Activated CD4-positive, alpha-beta T cell treated with anti-CD3 and anti-CD28 coated beads, Interleukin-2, Interleukin-6, amounts not matched to agents 100 ng/mL and 50 ng/mL, durations not matched to agents 16 hours and 8 hours (primary cell): Measurements from ENCODE around the gene SRCAP.
A peak's percentile ranks its signal among the peaks of the same experiment; 100 is the strongest.

Source experiments
- DNase-seq: peaks from one replicate; pipeline ENCODE4 v3.0.0-alpha.2; 2020

The SRCAP gene

GRCh38 chr16:30760001-30760559, 61.1 kb downstream of the SRCAP start:
- no peak for DNase-seq

- DNase-seq = no peak
Observed at GRCh38 chr16:30760577-30761426, 61.8 kb downstream of the SRCAP start.

GRCh38 chr16:30761427-30761927, 62.5 kb downstream of the SRCAP start:
- DNase-seq = peak; percentile 45

GRCh38 chr16:30761928-30762902, 63.2 kb downstream of the SRCAP start, which contains the start of the genes CFAP119 and RNF40:
CFAP119 (minus strand) TSS chr16:30762062; CDS start chr16:30761748, 314 bp downstream.
RNF40 (plus strand) TSS chr16:30762322; CDS start chr16:30762546, 224 bp downstream.
- DNase-seq = peak; percentile 97

GRCh38 chr16:30762991-30763725, 64.2 kb downstream of the SRCAP start:
- no peak for DNase-seq

DNA sequence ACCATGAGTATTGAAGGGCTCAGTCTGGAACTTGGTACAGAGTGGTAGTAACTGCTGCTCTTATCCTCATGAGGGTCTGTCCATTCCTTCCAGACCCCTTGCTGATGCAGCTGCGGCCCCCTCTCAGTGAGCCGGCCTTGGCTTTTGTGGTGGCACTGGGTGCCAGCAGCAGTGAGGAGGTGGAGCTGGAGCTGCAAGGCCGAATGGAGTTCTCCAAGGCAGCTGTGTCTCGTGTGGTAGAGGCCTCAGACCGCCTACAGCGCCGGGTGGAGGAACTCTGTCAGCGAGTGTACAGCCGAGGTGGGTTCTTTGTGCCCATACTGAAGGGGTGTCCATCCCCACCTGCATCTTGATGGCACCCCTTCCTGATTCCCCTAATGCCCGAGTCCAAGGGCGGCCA, 65.1 kb downstream of the SRCAP start:
- DNase-seq = no peak

GRCh38 chr16:30764816-30765465, 66.0 kb downstream of the SRCAP start:
- DNase-seq = no peak

GRCh38 chr16:30766206-30766932, 67.4 kb downstream of the SRCAP start:
- no peak for DNase-seq

DNA sequence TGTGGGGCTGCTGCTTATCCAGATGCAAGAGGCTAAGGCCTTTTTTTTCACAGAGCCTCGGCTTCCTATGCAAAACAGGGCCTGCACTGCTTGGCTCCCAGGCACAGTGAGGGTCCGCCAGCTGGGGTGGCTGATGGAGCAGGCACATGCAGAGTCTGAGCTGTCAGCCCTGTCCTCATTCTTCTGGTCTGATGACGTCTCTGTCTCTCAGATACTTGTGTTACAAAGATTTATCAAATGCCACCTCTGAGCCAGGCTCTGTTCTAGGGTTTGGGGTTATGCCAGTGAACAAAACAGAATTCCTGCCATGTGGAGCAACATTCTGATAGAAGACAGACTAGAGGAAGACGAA, 67.9 kb downstream of the SRCAP start:
- no peak for DNase-seq

DNA sequence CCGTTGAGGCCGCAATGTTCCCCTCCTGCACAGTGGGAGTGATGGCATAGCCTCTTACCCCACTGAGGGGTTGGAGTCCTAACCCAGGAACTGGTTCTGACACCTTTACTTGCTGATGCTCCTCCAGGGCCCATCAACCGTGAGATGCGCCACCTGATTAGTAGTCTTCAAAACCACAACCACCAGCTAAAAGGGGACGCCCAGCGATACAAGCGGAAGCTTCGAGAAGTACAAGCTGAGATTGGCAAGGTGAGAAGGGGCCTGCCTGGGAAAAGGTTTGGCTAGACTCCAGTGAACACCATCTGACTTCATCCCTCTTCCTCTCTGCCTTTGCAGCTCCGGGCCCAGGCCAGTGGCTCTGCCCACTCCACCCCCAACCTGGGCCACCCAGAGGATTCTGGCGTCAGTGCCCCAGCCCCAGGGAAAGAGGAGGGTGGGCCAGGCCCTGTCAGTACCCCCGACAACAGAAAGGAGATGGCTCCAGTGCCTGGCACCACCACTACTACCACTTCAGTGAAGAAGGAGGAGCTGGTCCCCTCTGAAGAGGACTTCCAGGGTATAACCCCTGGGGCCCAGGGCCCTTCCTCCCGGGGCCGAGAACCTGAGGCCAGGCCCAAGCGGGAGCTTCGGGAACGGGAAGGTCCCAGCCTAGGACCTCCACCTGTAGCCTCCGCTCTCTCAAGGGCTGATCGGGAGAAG, 68.9 kb downstream of the SRCAP start:
- DNase-seq = no peak

- DNase-seq = no peak
Observed at GRCh38 chr16:30768583-30769181, 69.7 kb downstream of the SRCAP start.

DNA sequence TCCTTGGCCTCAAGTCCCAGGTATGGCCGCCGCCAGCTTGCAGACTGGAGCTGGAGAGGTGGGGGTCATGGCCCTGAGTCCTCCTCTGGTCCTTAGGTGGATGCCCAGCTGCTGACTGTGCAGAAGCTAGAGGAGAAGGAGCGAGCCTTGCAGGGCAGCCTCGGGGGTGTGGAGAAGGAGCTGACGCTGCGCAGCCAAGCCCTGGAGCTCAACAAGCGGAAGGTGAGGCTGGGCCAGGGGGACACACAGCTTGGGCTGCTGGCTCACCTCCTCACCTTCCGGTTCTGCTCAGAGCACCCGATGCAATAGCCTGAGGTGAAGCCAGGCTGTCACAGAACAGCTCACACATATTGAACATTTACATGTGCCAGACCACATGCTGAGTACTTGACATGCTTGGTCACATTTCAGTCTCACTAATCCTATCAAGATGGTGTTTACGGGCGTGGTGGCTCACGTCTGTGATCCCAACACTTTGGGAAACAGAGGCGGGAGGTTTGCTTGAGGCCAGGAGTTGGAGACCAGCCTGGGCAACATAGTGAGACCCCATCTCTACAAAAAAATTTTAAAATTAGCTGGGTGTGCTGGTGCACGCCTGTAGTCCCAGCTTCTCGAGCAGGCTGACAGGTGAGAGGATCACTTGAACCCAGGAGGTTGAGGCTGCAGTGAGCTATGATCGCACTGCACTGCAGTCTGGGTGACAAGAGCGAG, 70.6 kb downstream of the SRCAP start:
- no peak for DNase-seq

GRCh38 chr16:30771726-30772125, 72.8 kb downstream of the SRCAP start:
- DNase-seq = no peak

GRCh38 chr16:30773826-30774225, 74.9 kb downstream of the SRCAP start:
- DNase-seq = no peak

DNA sequence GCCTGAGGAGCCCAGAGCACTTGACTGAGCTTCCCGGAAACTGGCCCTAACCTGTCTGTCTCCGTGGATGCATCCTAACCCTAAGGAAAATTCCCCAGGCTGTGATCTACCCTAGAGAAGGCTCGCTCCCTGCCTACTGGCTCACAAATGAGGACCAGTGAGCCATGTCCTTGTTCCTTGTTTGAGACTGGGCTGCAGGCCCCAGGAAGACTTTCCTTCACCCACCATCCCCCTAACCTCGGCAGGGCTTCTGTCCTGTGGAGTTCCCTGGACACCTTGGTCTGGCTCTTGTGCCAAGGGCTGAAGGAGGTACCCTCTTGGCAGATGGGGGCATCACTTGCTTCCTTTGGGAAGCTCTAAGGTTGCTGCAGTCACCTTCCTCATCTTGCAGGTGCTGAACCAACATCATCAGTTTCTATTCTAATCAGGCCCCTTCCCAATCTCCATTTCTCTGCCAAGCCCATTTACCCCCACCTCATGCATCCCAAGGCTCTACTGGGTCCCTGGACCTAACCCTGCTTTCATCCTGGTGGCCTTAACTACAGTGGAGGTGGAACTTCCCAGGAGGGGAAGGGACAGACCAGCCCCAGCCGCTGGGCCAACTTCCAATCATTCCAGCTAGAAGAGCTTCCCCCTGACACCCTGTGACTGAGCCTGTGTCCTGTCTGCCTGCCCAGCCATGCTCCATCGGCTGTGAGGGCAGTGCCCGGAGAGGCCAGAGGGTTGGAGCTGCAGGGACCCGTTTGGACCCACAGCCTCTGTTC, 75.6 kb downstream of the SRCAP start:
- no peak for DNase-seq

GRCh38 chr16:30775131-30775391, 76.1 kb downstream of the SRCAP start:
- DNase-seq = no peak

DNA sequence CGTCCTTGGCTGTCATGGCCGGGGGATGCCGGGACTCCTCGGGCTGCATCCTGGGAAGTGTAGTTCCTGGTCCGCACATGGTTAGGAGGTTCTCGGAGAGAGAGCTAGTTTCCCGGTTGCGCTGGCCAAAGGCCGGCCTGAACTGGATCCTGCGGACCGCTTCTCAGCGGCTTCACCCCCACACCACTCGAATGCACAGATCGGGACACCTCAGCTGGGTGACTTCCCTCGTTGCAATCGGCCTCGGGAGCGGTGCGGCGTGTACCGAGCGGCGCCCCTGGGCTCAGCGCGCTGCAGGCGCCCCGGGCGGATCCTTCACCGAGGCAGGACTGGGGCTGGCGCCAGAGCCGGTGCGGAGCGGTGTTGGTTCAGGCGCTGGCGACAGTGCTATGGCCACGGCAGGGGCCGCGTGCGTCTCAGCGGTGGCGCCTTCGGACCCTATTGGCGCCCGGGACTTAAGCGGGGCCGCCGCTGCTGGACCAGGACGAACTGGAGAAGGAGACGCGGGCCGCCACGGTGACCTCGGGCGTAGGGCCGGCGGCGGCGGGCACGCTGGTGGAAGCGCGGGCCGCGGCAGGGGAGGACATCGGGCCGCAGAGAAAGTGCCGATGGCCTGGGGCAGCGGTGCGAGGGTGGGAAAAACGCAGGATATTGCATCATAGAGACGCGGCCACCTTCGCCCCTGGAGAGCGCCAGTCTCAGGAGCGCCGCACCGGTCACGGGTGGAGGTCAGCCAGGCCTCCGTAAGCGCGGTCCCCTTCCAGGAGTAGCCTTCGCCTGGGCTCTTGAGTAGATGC, 76.6 kb downstream of the SRCAP start:
- DNase-seq = peak; percentile 83
